Neural progenitor cell (in vitro differentiated cells): ENCODE results near the gene GFM2. TPM values are rescaled to one million over a fixed set of nuclear protein-coding genes. Genes with fewer than 3 reads are reported as not detected.

Experiments
- DNase-seq: peaks from one replicate; pipeline ENCODE4 v3.0.0-alpha.2; 2016; ENCODE audit warnings: low spot score
- H2AFZ ChIP-seq: fragments of 200-600 bp; sonication (generic); replicated peaks from 2 replicates; pipeline ENCODE4 v1.6.1; 2016; ENCODE audit warnings: antibody characterized with exemption
- H3F3A ChIP-seq: fragments of 200-600 bp; sonication (generic); 2 replicates; pipeline ENCODE4 v1.6.1; 2016; ENCODE audit warnings: antibody characterized with exemption, low read depth
- H3K27ac ChIP-seq: fragments of 200-600 bp; sonication (generic); 2 replicates; pipeline ENCODE4 v1.5.1; 2016; ENCODE audit warnings: mild to moderate bottlenecking
- H3K27me3 ChIP-seq: fragments of 200-600 bp; sonication (generic); 2 replicates; pipeline ENCODE4 v1.6.1; 2016; ENCODE audit warnings: mild to moderate bottlenecking, moderate library complexity
- H3K36me3 ChIP-seq: fragments of 200-600 bp; sonication (generic); 2 replicates; pipeline ENCODE4 v1.5.1; 2016
- H3K4me1 ChIP-seq: fragments of 200-600 bp; sonication (generic); 2 replicates; pipeline ENCODE4 v1.6.1; 2016; ENCODE audit warnings: mixed run types
- H3K4me2 ChIP-seq: fragments of 200-600 bp; sonication (generic); 2 replicates; pipeline ENCODE4 v1.6.1; 2016
- H3K4me3 ChIP-seq: fragments of 200-600 bp; sonication (generic); 2 replicates; pipeline ENCODE4 v1.5.1; 2016
- H3K79me2 ChIP-seq: fragments of 200-600 bp; sonication (generic); 2 replicates; pipeline ENCODE4 v1.6.1; 2016; ENCODE audit warnings: low read depth
- H3K9ac ChIP-seq: fragments of 200-600 bp; sonication (generic); 2 replicates; pipeline ENCODE4 v1.6.1; 2016
- H3K9me3 ChIP-seq: fragments of 200-600 bp; sonication (generic); 2 replicates; pipeline ENCODE4 v1.5.1; 2016; ENCODE audit warnings: low read depth
- H4K20me1 ChIP-seq: fragments of 200-600 bp; sonication (generic); 2 replicates; pipeline ENCODE4 v1.6.1; 2016; ENCODE audit warnings: low read depth
- H3K27ac Mint-ChIP-seq: 3 replicates; pipeline ENCODE4 v1.8.0; 2021; ENCODE audit warnings: mixed read lengths
- H3K27me3 Mint-ChIP-seq: 2 replicates; pipeline ENCODE4 v1.8.0; 2022; ENCODE audit warnings: low read depth, mild to moderate bottlenecking, inconsistent platforms, moderate library complexity, mixed read lengths; ENCODE audit not compliant: insufficient read depth
- H3K36me3 Mint-ChIP-seq: 3 replicates; pipeline ENCODE4 v1.8.0; 2021; ENCODE audit warnings: mixed read lengths
- H3K4me1 Mint-ChIP-seq: 3 replicates; pipeline ENCODE4 v1.8.0; 2021; ENCODE audit warnings: mixed read lengths
- H3K4me3 Mint-ChIP-seq: 3 replicates; pipeline ENCODE4 v1.8.0; 2021; ENCODE audit warnings: mild to moderate bottlenecking, moderate library complexity, mixed read lengths
- H3K9me3 Mint-ChIP-seq: 3 replicates; pipeline ENCODE4 v1.8.0; 2020; ENCODE audit warnings: mixed read lengths
- EZH2 ChIP-seq: fragments of 200-600 bp; sonication (generic); IDR thresholded peaks from 2 replicates; pipeline ENCODE4 v1.6.1; 2017; ENCODE audit warnings: antibody characterized with exemption, mild to moderate bottlenecking, moderate library complexity
- EZH2phosphoT487 ChIP-seq: fragments of 200-600 bp; sonication (generic); IDR thresholded peaks from 2 replicates; pipeline ENCODE4 v1.6.1; 2017; ENCODE audit warnings: antibody characterized with exemption
- total RNA-seq: library from RNA; depleted of rRNA; stranded (reverse); fragments of >200 nt; gene quantifications from 2 replicates; pipeline ENCODE4 v1.2.3, GENCODE V29; 2015; ENCODE audit warnings: low replicate concordance
- TF ChIP-seq, protein P1 (sequence below): fragments of 200-600 bp; sonication (generic); IDR thresholded peaks from 2 replicates; pipeline ENCODE4 v1.5.1; 2017; ENCODE audit warnings: antibody characterized with exemption, mild to moderate bottlenecking

Gene GFM2
- total RNA-seq, 1 donor from 2014 or later: 67.9 TPM

DNA sequence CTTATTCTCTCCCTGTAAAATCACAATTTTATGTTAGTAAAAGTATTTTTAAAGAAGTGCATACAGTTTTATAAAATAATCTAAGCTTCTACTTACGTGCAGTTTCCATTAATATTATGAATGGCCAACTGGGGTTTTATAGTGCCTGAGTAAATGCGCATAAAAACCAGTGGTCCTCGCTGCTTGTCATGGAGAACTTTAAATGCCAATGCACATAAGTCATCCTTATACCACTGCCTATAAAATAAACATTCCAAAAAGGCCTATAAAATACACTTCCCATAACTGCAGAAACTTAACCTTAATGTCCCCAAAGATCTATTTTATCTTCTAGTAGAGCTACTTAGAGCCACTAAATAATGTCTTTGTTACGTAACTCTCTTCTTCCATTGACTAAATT is 28.5 kb downstream of the GFM2 start:
- Mint-ChIP-seq H3K27ac (no peak overlapping the region), H3K4me3 (no peak overlapping the region), H3K4me1 (no peaks in the 10 kb centered on the region), H3K36me3 (peaks cover 9% of the 10 kb centered on the region), H3K27me3 (no peaks in the 10 kb centered on the region), H3K9me3 (no peaks in the 10 kb centered on the region)
- Histone ChIP-seq H2AFZ (no peak overlapping the region), H3F3A (peaks cover 5% of the 10 kb centered on the region), H4K20me1 (no peaks in the 10 kb centered on the region), H3K36me3 (peaks cover 26% of the 10 kb centered on the region), H3K9ac (no peak overlapping the region), H3K4me1 (no peaks in the 10 kb centered on the region), H3K9me3 (no peaks in the 10 kb centered on the region), H3K27me3 (no peaks in the 10 kb centered on the region), H3K4me2 (no peak overlapping the region), H3K79me2 (no peaks in the 10 kb centered on the region), H3K27ac (no peak overlapping the region), H3K4me3 (no peak overlapping the region)
- TF ChIP-seq, protein P1, sequence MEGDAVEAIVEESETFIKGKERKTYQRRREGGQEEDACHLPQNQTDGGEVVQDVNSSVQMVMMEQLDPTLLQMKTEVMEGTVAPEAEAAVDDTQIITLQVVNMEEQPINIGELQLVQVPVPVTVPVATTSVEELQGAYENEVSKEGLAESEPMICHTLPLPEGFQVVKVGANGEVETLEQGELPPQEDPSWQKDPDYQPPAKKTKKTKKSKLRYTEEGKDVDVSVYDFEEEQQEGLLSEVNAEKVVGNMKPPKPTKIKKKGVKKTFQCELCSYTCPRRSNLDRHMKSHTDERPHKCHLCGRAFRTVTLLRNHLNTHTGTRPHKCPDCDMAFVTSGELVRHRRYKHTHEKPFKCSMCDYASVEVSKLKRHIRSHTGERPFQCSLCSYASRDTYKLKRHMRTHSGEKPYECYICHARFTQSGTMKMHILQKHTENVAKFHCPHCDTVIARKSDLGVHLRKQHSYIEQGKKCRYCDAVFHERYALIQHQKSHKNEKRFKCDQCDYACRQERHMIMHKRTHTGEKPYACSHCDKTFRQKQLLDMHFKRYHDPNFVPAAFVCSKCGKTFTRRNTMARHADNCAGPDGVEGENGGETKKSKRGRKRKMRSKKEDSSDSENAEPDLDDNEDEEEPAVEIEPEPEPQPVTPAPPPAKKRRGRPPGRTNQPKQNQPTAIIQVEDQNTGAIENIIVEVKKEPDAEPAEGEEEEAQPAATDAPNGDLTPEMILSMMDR: no peak
- TF ChIP-seq EZH2phosphoT487: no peak
- DNase-seq: no peak

DNA sequence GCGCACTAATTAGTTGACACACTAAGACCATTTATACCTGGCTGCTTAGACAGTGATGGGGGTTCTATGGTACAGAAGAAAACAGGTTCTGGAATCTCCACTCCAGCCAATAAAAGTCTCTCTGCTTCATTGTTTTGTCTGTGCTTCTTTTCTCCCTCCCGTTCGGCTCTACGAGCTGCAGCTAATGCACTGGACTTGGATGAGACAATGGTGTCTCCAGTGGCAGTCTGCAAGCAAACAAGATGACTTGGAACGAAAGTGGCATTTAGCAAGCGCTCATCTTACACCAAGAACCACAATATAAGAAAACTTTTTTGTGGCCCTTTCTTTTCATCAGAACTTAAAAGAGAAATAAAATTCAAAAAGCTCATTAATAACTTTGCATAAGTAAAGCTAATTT is 30.2 kb downstream of the GFM2 start:
- H3K27ac Mint-ChIP-seq: no peak overlapping the region
- H3K36me3 ChIP-seq: peaks cover 30% of the 10 kb centered on the region

DNA sequence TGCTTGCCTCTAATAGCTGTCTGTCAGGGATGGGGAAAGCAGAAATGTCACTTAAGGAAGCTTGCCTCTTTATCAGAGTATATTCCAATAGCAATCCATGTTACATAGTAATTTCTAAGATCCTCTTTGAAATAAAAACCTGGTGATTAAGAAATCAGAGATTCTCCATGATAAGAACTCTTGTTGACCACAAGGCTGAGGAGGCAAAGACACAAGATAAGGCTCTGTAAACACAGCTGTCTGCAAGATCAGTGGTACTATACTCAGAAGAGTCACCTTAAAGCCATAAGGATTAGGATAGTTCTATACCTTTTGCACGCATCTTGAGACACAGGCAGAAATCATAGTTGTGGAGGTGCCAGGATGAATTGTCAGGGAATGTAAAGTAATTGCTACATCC is 41.6 kb downstream of the GFM2 start:
- no peaks in the 10 kb centered on the region for H4K20me1 ChIP-seq
- Mint-ChIP-seq H3K36me3 (peaks cover 13% of the 10 kb centered on the region), H3K4me1 (no peaks in the 10 kb centered on the region), H3K9me3 (no peaks in the 10 kb centered on the region), H3K27ac (no peak overlapping the region), H3K27me3 (no peaks in the 10 kb centered on the region), H3K4me3 (no peak overlapping the region)
- DNase-seq: no peak
- H3K79me2 ChIP-seq: no peaks in the 10 kb centered on the region
- no peak for TF ChIP-seq EZH2
- TF ChIP-seq, protein P1: no peak
- TF ChIP-seq EZH2phosphoT487: no peak
- H3K36me3 ChIP-seq: peaks cover 9% of the 10 kb centered on the region
- no peaks in the 10 kb centered on the region for H3K9me3 ChIP-seq
- H2AFZ ChIP-seq: no peak overlapping the region
- no peak overlapping the region for H3K4me2 ChIP-seq
- H3F3A ChIP-seq: no peaks in the 10 kb centered on the region
- no peak overlapping the region for H3K4me3 ChIP-seq
- no peaks in the 10 kb centered on the region for H3K27me3 ChIP-seq
- no peak overlapping the region for H3K9ac ChIP-seq
- H3K27ac ChIP-seq: no peak overlapping the region
- no peaks in the 10 kb centered on the region for H3K4me1 ChIP-seq

More for the DNA sequence above, 30.2 kb downstream of the GFM2 start:
- no peaks in the 10 kb centered on the region for H3K27me3 ChIP-seq
- no peaks in the 10 kb centered on the region for H3K4me1 ChIP-seq
- no peak overlapping the region for H3K4me2 ChIP-seq
- TF ChIP-seq EZH2 (no peak), EZH2phosphoT487 (no peak)
- TF ChIP-seq, protein P1: no peak
- H3K4me3 ChIP-seq: no peak overlapping the region
- no peaks in the 10 kb centered on the region for H3K9me3 ChIP-seq
- Mint-ChIP-seq H3K36me3 (peaks cover 9% of the 10 kb centered on the region), H3K9me3 (no peaks in the 10 kb centered on the region), H3K4me3 (no peak overlapping the region), H3K27me3 (no peaks in the 10 kb centered on the region), H3K4me1 (no peaks in the 10 kb centered on the region)
- no peak overlapping the region for H3K9ac ChIP-seq
- peaks cover 5% of the 10 kb centered on the region for H3F3A ChIP-seq
- no peak overlapping the region for H2AFZ ChIP-seq
- H3K79me2 ChIP-seq: no peaks in the 10 kb centered on the region
- no peak overlapping the region for H3K27ac ChIP-seq
- no peaks in the 10 kb centered on the region for H4K20me1 ChIP-seq
- no peak for DNase-seq

DNA sequence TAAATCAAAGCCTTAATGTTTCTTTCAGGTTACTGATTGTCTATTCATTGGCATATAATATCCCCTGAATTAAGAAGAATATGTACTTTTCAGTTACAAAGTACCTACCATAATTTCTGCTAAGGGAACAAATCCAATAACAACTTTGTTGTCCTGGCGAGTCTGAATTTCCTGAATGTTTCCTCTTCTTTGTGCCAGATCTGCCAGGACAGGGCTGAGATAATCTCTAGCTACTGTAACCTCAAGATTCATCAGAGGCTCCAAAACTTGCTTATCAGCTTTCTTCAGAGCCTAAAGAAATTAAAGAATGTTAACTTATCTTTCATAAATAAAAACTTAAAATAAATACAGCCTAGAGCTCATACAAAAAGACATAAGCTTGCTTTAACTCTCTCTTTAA is 44.6 kb downstream of the GFM2 start:
- TF ChIP-seq, protein P1: no peak
- no peak for TF ChIP-seq EZH2phosphoT487
- no peak for TF ChIP-seq EZH2
- no peaks in the 10 kb centered on the region for H3K79me2 ChIP-seq
- H3K4me3 Mint-ChIP-seq: no peak overlapping the region
- H3K27me3 ChIP-seq: no peaks in the 10 kb centered on the region
- peaks cover 16% of the 10 kb centered on the region for H3K36me3 Mint-ChIP-seq
- H3K27ac ChIP-seq: no peak overlapping the region
- no peak overlapping the region for H2AFZ ChIP-seq
- no peak overlapping the region for H3K4me2 ChIP-seq
- no peak for DNase-seq
- no peaks in the 10 kb centered on the region for H3K9me3 ChIP-seq
- no peaks in the 10 kb centered on the region for H3K27me3 Mint-ChIP-seq
- H3K4me1 Mint-ChIP-seq: no peaks in the 10 kb centered on the region
- no peaks in the 10 kb centered on the region for H3K9me3 Mint-ChIP-seq
- H4K20me1 ChIP-seq: no peaks in the 10 kb centered on the region
- no peak overlapping the region for H3K9ac ChIP-seq
- H3K27ac Mint-ChIP-seq: no peak overlapping the region
- no peak overlapping the region for H3K4me3 ChIP-seq
- no peaks in the 10 kb centered on the region for H3F3A ChIP-seq
- no peaks in the 10 kb centered on the region for H3K4me1 ChIP-seq
- H3K36me3 ChIP-seq: peaks cover 9% of the 10 kb centered on the region
